ENCODE data around the gene NFKBIE.
A peak's percentile ranks its signal among the peaks of the same experiment; 100 is the strongest.

Gene NFKBIE

DNA sequence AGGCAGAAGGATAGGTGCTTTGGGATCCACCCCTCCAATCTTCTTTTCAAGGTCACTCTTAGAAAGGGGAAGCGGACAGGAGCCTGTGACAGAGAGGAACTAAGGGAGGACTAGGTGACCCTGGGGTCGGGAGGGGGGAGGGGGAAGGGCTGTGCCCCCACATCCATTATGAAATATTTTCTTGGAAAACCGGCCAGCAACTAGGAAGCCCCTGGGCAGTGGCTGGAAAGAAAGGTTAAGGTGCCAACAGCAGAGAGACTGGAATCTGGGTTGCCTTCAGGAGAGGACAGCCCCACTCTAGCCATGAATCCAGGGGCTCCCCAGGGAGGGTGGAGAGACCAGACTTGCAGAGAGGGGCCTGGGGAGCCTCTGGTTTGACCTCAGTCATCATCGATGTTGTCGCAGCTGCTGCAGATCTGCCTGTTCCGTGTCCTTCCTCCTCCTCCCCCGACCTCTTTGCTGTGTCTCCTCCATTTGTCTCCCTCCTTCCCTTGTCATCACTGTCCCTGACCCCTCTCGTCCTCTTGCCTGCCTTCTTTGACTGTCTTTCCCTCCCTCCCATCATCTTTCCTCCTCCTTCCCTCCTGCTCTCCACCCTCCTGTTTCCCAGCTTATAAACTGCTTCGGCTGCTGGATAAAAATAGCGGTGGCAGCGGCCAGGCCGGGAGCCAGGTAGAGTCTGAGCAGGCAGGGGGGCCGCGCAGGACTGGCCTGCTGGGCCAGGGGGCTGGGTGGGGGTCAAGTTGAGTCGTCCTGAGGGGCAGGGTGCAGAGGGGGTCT is 38.8 kb downstream of the NFKBIE start:
- FAIRE-seq (no peak), DNase-seq (ENCODE audit: insufficient read length, low spot score) (no peak)
- TF ChIP-seq, protein P1, sequence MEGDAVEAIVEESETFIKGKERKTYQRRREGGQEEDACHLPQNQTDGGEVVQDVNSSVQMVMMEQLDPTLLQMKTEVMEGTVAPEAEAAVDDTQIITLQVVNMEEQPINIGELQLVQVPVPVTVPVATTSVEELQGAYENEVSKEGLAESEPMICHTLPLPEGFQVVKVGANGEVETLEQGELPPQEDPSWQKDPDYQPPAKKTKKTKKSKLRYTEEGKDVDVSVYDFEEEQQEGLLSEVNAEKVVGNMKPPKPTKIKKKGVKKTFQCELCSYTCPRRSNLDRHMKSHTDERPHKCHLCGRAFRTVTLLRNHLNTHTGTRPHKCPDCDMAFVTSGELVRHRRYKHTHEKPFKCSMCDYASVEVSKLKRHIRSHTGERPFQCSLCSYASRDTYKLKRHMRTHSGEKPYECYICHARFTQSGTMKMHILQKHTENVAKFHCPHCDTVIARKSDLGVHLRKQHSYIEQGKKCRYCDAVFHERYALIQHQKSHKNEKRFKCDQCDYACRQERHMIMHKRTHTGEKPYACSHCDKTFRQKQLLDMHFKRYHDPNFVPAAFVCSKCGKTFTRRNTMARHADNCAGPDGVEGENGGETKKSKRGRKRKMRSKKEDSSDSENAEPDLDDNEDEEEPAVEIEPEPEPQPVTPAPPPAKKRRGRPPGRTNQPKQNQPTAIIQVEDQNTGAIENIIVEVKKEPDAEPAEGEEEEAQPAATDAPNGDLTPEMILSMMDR (IDR thresholded peaks at IDR 0.05; ENCODE audit: insufficient read depth, missing control alignments), result no peak

DNA sequence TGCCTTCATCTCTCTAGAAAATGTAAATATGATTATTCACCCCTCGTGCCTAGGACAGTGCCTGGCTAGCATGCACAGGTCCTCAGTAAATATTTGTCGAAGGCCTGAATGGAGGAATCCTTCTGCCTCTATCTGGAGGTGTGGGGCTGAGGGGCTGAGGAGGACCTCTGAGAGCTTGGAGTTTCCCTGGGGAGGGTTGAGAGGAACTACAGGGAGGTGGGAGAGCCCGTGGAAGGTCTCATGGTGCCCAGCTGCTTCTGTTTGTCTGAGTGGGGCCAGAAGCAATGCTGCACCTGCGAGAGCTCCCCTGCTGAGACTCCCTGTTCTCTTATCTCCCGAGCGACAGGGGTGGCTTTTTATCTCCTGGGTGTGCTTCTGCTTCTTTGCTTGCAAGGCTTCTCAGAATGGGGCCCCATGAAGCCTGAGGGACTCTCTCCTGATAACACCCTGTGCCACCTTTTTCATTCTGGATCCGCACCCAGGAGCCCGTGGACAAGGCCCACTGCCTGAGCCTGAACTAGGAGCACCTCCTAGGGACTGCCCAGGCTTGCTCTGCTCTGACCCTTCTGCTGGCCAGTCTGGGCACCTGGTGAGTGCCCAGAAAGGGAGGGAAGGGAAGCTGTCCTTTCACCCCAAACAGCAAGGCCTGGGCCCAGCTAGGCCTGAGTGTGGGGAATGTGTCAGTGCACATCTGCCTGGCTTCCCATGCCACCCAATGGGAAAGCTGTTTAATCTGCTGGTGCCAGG is 39.6 kb downstream of the NFKBIE start:
- TF ChIP-seq, protein P1 (IDR thresholded peaks at IDR 0.05; ENCODE audit: insufficient read depth, missing control alignments), result no peak
- no peak for DNase-seq (ENCODE audit: insufficient read length, low spot score)
- no peak for FAIRE-seq

DNA sequence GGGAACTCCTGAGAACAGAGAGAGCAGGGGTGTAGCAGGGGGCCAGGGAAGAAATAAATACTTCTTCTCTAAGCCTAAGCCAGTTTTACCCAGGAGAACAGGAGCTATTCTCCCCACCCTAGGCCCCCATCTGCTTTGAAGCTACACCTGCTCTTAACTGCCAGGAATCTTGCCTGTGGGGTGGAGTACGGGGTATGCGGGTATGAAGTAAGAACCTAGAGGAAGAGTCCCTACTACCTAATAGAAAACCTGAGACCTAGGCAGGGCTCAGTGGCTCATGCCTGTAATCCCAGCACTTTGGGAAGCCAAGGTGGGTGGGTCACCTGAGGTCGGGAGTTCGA is 40.4 kb downstream of the NFKBIE start:
- FAIRE-seq (no peak), DNase-seq (ENCODE audit: insufficient read length, low spot score) (no peak)
- TF ChIP-seq, protein P1 (IDR thresholded peaks at IDR 0.05; ENCODE audit: insufficient read depth, missing control alignments), result no peak

DNA sequence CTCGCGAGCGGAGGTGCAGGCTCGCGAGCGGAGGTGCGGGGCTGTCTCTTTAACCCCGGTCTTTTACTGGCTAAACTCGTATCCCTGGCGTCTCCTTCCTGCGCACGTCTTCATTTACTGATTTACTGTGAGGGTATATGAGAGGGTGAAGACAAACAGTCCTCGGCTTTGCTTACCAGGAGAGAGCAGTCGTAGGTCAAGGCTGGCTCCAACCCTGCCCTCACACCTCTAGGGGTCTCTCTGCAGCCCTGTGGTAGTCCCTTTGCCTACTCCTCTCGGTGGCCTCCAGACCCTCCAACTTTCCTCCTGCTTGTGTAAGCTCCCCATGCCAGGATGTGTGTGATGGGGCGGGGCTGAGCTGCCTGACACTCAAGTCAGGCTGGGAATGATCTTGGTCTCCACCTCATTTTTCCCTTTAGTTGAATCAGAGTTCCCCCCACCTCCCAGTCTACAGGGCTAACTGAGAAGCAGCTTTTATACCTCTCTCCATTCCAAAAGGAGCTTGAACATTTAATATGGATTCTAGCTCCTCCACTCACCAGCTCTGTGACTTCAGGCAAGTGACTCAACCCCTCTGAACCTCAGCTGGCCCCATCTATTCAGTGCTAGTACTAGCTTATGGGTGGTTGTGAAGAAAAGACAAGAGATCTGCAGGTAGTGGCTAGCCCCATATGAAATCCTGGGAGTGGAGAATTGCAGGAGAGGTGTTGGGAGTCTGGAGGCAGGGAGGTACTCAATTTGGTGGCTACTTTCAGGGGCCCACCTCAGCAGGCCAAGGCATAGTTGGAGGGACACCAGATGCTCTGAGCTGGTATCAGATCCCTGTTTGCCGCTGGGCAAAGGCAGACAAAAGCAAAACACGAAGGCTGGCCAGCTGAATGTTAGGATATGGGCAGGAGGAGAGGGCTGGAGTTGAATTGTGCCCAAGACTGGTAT is 41.1 kb downstream of the NFKBIE start:
- FAIRE-seq (no peak), DNase-seq (ENCODE audit: insufficient read length, low spot score) (no peak)
- TF ChIP-seq, protein P1 (IDR thresholded peaks at IDR 0.05; ENCODE audit: insufficient read depth, missing control alignments), result no peak

DNA sequence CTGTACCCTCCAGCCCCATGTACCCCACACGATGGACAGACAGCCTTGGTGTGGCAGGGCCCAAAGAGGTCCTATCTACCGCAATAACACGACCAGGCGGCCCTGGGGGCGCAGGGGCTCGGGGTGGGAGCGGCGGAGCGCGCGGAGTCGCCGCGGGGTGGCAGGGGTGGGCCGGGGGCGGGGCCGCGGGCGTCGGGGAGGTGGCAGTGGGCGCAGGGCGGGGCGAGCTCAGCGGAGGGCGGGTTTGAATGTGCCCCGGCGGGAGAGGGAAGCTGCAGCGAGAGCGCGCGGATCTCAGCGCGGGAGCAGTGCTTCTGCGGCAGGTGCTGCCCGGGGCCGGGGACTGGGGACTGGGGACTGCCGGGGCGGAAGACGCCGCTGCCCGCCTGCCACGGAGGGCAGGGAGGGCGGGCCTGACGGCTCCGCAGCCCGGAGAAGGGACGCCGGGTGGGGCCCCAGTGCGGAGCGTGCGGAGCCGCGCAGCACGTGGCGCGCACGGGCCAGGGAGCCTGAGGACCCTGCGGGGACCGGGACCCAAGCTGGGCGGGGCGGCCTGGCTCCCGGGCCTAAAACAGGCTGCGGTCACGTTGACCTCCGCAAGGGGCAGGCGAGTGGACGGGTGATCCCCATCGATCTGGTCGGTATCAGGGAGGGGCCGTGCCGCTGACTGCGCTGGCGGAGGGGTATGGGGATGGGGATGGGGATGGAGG is 41.9 kb downstream of the NFKBIE start, which contains the start of gene SLC29A1:
Gene SLC29A1, plus strand, starts transcription at position 277 of the 710 bp plus-strand sequence. CDS start 3,719 bp downstream, outside the sequence.
- DNase-seq (ENCODE audit: insufficient read length, low spot score) (peak; percentile 99), FAIRE-seq (no peak)
- TF ChIP-seq, protein P1 (IDR thresholded peaks at IDR 0.05; ENCODE audit: insufficient read depth, missing control alignments), result no peak

DNA sequence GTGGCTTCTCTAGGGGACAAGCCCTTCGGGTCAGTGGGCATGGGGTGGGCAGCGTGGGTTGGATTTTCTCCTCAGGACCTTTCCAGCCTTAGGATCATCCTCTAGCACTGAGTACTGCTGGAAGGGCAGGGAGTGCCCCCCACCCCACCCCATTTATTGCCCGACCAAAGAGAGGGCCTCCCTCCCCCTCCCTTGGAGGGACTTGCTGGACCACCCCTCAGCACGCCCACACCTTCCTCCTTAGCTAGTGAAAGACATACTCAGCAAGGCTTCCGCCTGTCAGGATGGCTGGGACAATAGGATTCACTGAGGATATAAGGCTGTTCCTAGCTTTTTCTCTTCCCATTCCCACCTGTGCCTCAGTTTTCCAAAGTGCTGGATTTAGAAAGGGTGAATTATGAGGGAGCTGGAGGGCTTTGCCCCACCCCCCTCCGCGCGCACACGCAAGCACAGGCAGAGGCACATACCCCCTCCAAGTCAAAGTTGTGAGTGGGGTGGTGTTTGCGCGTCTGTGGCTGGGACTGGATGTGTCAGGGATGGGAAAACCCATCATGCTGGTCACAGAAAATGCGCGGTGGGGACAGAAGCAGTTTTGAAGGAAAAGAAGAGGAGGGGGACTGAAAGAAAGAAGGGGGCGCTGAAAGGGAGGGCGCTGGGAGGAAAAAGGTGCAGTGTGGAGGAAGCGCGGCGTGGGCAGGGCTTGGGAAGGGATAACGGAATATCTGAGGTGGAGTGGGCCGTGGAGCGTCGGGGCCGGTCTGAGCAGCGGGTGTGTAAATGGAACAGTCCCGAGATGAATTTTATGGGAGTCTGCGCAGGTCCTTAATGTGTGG is 42.6 kb downstream of the NFKBIE start:
- FAIRE-seq (no peak), DNase-seq (ENCODE audit: insufficient read length, low spot score) (no peak)
- TF ChIP-seq, protein P1 (IDR thresholded peaks at IDR 0.05; ENCODE audit: insufficient read depth, missing control alignments), result no peak
